Panc1 (cell line): ENCODE data around the gene SGMS1. TPM values are rescaled to one million over a fixed set of nuclear protein-coding genes. Genes with fewer than 3 reads are reported as not detected.

Source experiments
- ATAC-seq: fragments of 200-7000 bp; cut with Tn5 transposase; 2 replicates; pipeline ENCODE4 v1.9.1; 2020; ENCODE audit warnings: mild to moderate bottlenecking, moderate library complexity
- BruUV-seq: library from RNA; stranded (reverse); fragments of 400-500 nt; replicated peaks from 2 replicates; lab custom pipeline; 2021; lab: Mats Ljungman, UMichigan
- CTCF ChIA-PET: fragments of 300-600 bp; sonication (Branson Sonifier 250); formaldehyde crosslinking; loops from one replicate; lab custom pipeline; 2022; ENCODE audit warnings: antibody characterized with exemption; lab: Charles Lee
- POLR2A ChIA-PET: fragments of 300-600 bp; sonication (Branson Sonifier 250); formaldehyde crosslinking; loops from one replicate; lab custom pipeline; 2022; ENCODE audit warnings: antibody characterized with exemption; lab: Charles Lee
- DNase-seq: peaks from one replicate; pipeline ENCODE4 v3.0.0-alpha.2; 2010; ENCODE audit warnings: low read depth, low spot score
- H3K27ac ChIP-seq: 2 replicates; pipeline ENCODE4 v1.5.1; 2011; ENCODE audit warnings: mild to moderate bottlenecking, low read length, inconsistent platforms
- H3K27me3 ChIP-seq: fragments of 200-500 bp; sonication (Bioruptor generic); 2 replicates; pipeline ENCODE4 v1.6.0; 2014; ENCODE audit warnings: low read length, inconsistent platforms; ENCODE audit not compliant: control insufficient read depth, insufficient read depth
- H3K36me3 ChIP-seq: fragments of 200-500 bp; sonication (Bioruptor generic); 2 replicates; pipeline ENCODE4 v1.5.1; 2014; ENCODE audit warnings: inconsistent platforms, mild to moderate bottlenecking, low read length, moderate library complexity; ENCODE audit not compliant: control insufficient read depth, insufficient read depth
- H3K4me1 ChIP-seq: 2 replicates; pipeline ENCODE4 v1.5.1; 2011; ENCODE audit warnings: inconsistent platforms, mild to moderate bottlenecking, low read length, moderate library complexity; ENCODE audit not compliant: control insufficient read depth, insufficient read depth
- H3K4me3 ChIP-seq, 2 experiments: 2 replicates each; pipeline ENCODE4 v1.5.1; 2011 to 2012; ENCODE audit warnings: low read depth in 2 of 2, low read length in 2 of 2, mild to moderate bottlenecking in 2 of 2, inconsistent platforms in 1 of 2, moderate library complexity in 1 of 2
- H3K9me3 ChIP-seq: fragments of 200-500 bp; sonication (Bioruptor generic); 2 replicates; pipeline ENCODE4 v1.5.1; 2014; ENCODE audit warnings: low read depth, mild to moderate bottlenecking, inconsistent platforms, low read length, moderate library complexity; ENCODE audit not compliant: control insufficient read depth, insufficient read depth
- POLR2AphosphoS5 ChIP-seq: IDR thresholded peaks from 2 replicates; pipeline ENCODE4 v1.6.1; 2012; ENCODE audit warnings: mild to moderate bottlenecking, low read depth, low read length, moderate library complexity
- REST ChIP-seq, 2 experiments: IDR thresholded peaks; 2 replicates each; pipeline ENCODE4 v1.6.1; 2011 to 2012; ENCODE audit warnings: low read depth in 2 of 2, control low read depth in 1 of 2, low read length in 1 of 2, mild to moderate bottlenecking in 1 of 2, moderate library complexity in 1 of 2; ENCODE audit not compliant: insufficient read depth in 1 of 2
- SIN3A ChIP-seq: IDR thresholded peaks from 2 replicates; pipeline ENCODE4 v1.6.1; 2012; ENCODE audit warnings: low read depth, mild to moderate bottlenecking, low read length, moderate library complexity, borderline replicate concordance; ENCODE audit not compliant: insufficient read depth
- TCF7L2 ChIP-seq: IDR thresholded peaks from 2 replicates; pipeline ENCODE4 v1.6.1; 2011; ENCODE audit warnings: mild to moderate bottlenecking, low read depth, low read length, inconsistent platforms
- in situ Hi-C: cut with HindIII; loops from 2 replicates; pipeline ENCODE4 v1.10.0; 2016; ENCODE audit warnings: low sequenced_read_pairs, low pct_unique_long_range_greater_than_20kb
- intact Hi-C: fragments of 100-400 bp; cut with micrococcal nuclease; formaldehyde crosslinking; loops from one replicate; pipeline ENCODE4 v1.10.0; 2022; ENCODE audit not compliant: unreplicated experiment
- total RNA-seq: library from RNA; stranded (reverse); gene quantifications from one replicate; pipeline ENCODE4 v1.2.1, GENCODE V29; 2021; ENCODE audit not compliant: unreplicated experiment
- TF ChIP-seq, protein P1 (sequence below): fragments of 450-650 bp; IDR thresholded peaks from 2 replicates; pipeline ENCODE4 v1.5.1; 2017; ENCODE audit warnings: mild to moderate bottlenecking

SGMS1 gene
- total RNA-seq, 1 experiment from 2014 or later, result 22.0 TPM

- ChIA-PET CTCF (no interaction called here), POLR2A (no interaction called here)
- no peaks in the 10 kb centered on the region for H3K4me1 ChIP-seq
- no peak for TF ChIP-seq POLR2AphosphoS5
- TF ChIP-seq, protein P1, sequence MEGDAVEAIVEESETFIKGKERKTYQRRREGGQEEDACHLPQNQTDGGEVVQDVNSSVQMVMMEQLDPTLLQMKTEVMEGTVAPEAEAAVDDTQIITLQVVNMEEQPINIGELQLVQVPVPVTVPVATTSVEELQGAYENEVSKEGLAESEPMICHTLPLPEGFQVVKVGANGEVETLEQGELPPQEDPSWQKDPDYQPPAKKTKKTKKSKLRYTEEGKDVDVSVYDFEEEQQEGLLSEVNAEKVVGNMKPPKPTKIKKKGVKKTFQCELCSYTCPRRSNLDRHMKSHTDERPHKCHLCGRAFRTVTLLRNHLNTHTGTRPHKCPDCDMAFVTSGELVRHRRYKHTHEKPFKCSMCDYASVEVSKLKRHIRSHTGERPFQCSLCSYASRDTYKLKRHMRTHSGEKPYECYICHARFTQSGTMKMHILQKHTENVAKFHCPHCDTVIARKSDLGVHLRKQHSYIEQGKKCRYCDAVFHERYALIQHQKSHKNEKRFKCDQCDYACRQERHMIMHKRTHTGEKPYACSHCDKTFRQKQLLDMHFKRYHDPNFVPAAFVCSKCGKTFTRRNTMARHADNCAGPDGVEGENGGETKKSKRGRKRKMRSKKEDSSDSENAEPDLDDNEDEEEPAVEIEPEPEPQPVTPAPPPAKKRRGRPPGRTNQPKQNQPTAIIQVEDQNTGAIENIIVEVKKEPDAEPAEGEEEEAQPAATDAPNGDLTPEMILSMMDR, result no peak
- no peak for TF ChIP-seq REST (IDR thresholded peaks at IDR 0.05; ENCODE audit: insufficient read depth in 1 of 2, low read depth in 2 of 2, low read length in 1 of 2)
- no TSS peak for BruUV-seq
- in situ Hi-C loops (no loop called here), intact Hi-C loops (no loop called here)
- ATAC-seq (no peak), DNase-seq (no peak)
- H3K36me3 ChIP-seq, result no peaks in the 10 kb centered on the region
- H3K27ac ChIP-seq, result no peak overlapping the region
- peaks cover 30% of the 10 kb centered on the region for H3K27me3 ChIP-seq
- no peak overlapping the region for H3K4me3 ChIP-seq
- H3K9me3 ChIP-seq, result no peaks in the 10 kb centered on the region
Measured at GRCh38 chr10:50281210-50281966, 342.4 kb downstream of the SGMS1 start.

GRCh38 chr10:50280049-50280841, 343.5 kb downstream of the SGMS1 start:
- Histone ChIP-seq H3K36me3 (no peaks in the 10 kb centered on the region), H3K27ac (no peak overlapping the region), H3K27me3 (peaks cover 30% of the 10 kb centered on the region), H3K4me1 (no peaks in the 10 kb centered on the region), H3K4me3 (no peak overlapping the region), H3K9me3 (no peaks in the 10 kb centered on the region)
- DNase-seq (no peak), ATAC-seq (no peak)
- ChIA-PET CTCF (no interaction called here), POLR2A (no interaction called here)
- in situ Hi-C loops (no loop called here), intact Hi-C loops (no loop called here)
- TF ChIP-seq TCF7L2 (no peak), POLR2AphosphoS5 (no peak), SIN3A (no peak), REST (IDR thresholded peaks at IDR 0.05; ENCODE audit: insufficient read depth in 1 of 2, low read depth in 2 of 2, low read length in 1 of 2) (no peak)
- TF ChIP-seq, protein P1, result no peak
- no TSS peak for BruUV-seq
